ENCODE results near the gene ADARB1. TPM values are rescaled to one million over a fixed set of nuclear protein-coding genes. Genes with fewer than 3 reads are reported as not detected.

Gene ADARB1
- total RNA-seq, 1 donor from 2014 or later = 15.1 TPM

DNA sequence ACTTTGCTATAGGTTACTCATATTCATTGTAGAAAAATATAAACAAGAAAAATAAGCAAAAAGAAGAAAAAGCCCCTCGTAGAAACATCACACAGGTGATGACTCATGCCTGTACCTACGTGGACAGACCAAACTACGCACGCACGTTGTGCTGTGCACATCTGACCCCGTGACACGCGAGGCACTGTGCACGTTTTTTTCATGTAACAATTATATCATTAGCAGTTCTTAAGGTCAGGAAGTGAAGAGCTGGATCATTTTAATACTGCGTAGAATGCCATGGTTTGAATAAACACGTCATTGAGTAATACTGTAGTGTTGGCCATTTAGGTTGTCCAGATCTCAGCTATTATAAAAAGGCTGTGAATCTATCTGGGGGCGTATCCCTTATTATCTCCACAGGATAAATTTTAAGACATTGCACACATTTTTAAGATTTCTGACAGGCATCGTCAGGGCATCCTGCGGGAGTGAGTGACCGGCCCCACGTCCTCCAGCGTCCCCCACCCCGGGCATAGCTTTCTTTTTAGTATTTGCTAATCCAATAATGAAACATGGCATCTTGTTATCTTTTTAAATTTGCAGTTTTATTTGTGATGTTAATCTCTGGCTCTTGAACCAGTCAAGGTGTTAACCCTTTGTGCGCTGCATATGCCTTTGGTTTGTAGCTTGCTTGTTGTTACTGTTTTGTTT lies 23.4 kb upstream of the ADARB1 start:
- no peak for ATAC-seq

GRCh38 chr21:45051580-45052434 lies 22.6 kb upstream of the ADARB1 start:
- no peak for DNase-seq (ENCODE audit: missing footprints)
- ATAC-seq = no peak
- intact Hi-C loops (cut with DNase I) = no loop called here

More for the DNA sequence above, 23.4 kb upstream of the ADARB1 start:
- intact Hi-C loops (cut with DNase I) = no loop called here
- no peak for DNase-seq (ENCODE audit: missing footprints)

DNA sequence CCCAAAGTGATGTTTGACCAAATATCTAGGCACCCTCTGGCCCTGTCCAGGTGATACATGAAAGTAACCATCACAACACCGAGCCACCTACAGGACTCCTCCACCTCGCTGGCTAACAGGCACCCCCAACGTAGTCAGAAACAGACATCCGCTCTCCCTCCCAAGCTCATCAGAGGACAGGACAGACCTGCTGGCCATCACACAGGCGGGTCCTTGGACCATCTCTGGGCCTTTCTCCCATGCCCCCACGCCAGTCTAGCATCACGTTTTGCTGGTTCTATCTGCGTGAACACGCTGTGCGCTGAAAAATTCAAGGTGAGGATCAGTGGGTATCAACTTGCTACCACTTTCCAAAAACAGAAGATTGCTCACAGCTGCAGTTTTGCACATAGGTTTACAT lies 21.4 kb upstream of the ADARB1 start:
- intact Hi-C loops (cut with DNase I) = no loop called here
- no peak for DNase-seq (ENCODE audit: missing footprints)
- no peak for ATAC-seq

DNA sequence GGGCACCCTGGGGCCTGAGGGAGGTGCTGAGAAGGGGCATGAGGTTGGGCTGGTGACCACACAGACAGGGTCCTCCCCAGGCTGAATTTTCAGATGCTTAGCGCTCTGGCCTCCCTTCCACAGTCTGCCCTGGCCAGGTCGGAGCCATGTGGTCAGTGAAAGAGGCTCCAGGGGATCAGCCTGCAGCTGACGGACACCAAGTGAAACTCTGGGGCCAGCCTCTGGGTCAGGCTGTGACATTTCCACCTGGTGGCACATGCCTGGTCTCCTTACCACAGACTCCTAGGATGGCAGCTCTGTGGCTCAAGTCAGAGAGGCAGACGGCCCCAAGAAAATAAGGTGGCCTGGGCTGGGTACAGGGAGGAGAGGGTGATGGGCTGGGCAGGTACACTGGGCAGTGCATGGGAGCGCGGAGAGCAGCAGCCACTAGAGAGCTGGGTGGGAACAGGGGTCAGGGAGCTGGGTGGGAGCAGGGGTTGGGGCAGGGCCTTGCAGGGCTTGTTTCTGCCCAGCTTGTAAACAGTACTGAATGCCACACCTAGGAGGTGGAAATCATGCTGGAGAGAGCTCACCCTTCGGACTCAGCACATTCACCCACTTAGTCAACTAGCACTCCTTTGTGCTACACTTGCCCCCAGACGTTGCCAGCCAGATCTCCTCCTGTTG lies 20.7 kb upstream of the ADARB1 start:
- ATAC-seq = no peak
- intact Hi-C loops (cut with DNase I) = no loop called here
- no peak for DNase-seq (ENCODE audit: missing footprints)

DNA sequence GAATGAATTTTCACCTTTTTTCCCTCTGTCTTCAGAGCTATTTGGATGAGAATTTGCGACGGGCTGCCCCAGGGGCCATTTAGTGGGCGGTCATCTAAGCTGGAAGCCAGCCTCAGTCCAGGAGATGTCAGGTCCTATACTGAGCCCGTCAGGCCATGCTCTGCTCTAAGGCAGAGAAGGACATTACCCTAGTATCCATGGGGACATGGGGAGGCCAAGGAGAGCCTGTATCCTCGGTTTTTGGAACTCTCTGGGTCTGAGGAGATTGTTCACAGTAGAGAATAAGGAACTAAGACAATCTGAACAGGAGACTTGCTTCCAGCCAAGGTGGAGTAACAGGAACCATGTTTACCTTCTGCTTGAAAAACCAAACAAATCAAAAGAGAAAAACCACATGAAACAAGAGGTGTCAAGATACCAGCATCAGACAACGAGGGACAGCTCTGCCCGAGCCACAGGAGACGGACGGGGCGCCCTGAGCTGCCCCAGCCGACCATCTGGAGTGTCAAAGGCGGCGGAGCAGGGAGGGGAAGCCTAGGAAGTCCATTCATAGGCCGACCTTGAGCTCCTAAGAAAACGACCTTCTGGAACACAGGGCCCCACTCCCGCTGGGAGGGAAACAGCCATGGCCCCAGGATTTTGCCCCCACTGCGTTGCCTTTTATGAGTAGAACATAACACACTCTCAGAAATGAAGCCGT lies 20.0 kb upstream of the ADARB1 start:
- ATAC-seq (no peak), DNase-seq (ENCODE audit: missing footprints) (no peak)
- intact Hi-C loops (cut with DNase I) = no loop called here

DNA sequence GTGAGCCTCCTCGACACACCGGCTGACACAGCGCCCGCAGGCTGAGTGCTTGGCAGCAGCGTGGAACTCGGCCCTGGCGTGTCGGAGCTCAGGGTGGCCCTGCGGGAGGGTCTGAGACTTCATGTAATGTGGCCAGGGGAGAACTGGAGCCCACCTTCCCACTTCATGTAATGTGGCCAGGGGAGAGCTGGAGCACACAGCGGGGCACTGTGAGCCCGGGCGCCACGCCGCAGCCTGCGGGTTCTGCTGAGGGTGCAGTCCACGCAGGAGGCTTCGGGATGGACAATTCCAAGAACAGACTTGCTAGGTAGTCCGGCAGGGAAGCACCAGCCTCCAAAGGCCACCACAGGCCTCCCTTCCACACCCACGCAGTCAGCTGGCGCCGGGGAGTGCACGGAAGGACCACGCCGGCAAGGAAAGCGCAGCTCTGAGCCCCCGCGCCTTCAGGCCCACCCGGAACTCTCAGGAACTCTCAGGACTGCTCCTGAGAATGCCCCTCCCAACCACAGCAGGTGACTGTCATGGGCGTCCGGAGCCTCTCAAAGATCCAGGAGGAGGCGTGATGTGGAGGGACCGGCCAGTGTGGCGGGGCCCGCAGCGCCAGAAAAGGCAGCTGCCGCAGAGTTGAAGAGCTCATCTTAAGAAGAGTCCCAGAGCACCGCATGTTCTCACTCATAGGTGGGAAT lies 19.3 kb upstream of the ADARB1 start:
- ATAC-seq = peak; percentile 35
- intact Hi-C loops (cut with DNase I) = no loop called here
- DNase-seq (ENCODE audit: missing footprints) = no peak

- ATAC-seq = no peak
- intact Hi-C loops (cut with DNase I) = no loop called here
- no peak for DNase-seq (ENCODE audit: missing footprints)
Measured at GRCh38 chr21:45055861-45056260, 18.5 kb upstream of the ADARB1 start.

GRCh38 chr21:45056296-45056904 lies 18.0 kb upstream of the ADARB1 start:
- no peak for ATAC-seq
- no peak for DNase-seq (ENCODE audit: missing footprints)
- intact Hi-C loops (cut with DNase I) = no loop called here

DNA sequence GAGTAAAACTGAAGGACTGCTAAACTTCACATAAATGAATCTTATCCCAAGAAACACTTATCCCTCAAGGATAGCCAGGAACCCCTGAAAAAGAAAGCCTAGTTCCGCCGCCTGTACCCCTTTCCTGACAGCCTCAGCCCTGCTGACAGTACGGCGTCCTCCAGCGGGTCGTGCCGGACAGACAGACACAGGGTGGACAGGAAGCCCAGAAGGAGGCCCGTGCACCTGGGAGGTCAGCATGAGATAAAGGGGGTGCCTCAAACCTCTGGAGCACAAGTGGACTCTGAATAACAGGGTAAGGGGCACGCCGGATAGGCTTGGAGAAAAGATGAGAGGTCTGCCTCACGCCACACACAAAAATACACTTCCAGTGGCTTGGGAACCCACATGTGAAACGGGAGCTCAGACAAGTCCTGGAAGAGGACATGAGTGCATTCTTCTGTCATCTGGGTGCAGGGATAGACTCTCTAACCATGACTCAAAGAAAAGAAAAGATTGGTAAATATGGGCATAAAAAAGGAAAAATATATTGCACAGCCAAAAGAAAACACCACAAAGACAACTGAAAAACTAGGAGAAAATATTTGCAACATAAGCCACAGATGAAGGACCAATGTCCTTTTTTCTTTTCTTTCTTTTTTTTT lies 17.3 kb upstream of the ADARB1 start:
- intact Hi-C loops (cut with DNase I) = no loop called here
- ATAC-seq = no peak
- no peak for DNase-seq (ENCODE audit: missing footprints)

- DNase-seq (ENCODE audit: missing footprints) (no peak), ATAC-seq (no peak)
- intact Hi-C loops (cut with DNase I) = no loop called here
Measured at GRCh38 chr21:45057886-45058285, 16.5 kb upstream of the ADARB1 start.

DNA sequence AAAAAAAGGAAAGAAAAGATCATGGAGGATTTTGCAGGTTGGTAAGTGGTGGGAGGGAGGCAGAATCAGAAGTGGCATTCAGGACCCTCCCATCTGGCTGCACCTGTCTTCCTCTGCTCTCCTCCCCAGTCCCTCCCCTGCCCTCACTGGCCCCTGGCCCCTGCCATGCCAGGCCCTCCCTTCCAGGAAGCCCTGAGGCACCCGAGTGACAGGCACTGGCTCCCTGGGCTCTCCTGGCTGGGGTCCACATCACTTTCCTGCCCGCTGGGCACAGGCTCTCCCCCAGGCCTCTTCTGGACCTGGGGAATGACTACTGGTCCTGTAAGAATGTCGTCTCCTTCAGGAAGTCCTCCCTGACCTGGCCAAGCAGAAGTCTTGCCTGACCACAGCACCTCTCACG lies 15.3 kb upstream of the ADARB1 start:
- DNase-seq (ENCODE audit: missing footprints) (no peak), ATAC-seq (no peak)
- intact Hi-C loops (cut with DNase I) = no loop called here

- DNase-seq (ENCODE audit: missing footprints) (no peak), ATAC-seq (no peak)
- intact Hi-C loops (cut with DNase I) = no loop called here
Measured at GRCh38 chr21:45060089-45060488, 14.3 kb upstream of the ADARB1 start.

DNA sequence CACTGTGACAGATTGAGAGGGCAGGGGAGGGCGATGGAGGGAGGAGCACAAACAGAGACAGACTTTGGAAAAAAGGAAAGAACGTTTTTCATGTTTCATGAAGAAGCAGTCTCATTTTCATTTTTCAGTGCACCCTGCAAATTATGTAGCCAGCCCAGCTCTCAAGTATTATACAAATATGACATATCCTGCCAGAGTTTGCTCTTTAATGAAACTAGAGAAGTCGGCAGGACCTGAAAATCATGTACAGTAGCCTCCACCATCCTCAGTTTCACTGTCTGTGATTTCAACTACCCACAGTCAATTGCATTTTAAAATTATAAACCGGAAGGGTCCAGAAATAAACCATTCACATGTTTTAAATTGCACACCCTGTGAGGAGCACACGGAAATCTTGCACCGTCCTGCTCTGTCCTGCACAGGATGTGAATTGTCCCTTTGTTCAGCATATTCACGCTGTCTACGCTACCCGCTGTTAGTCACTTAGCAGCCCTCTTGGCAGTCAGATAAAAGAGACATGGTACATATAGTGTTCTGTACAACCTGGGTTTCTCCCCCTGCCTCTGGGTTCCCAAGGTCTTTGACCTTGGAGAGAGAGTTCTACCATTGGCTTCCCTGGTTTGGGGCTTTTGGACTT lies 13.6 kb upstream of the ADARB1 start:
- DNase-seq (ENCODE audit: missing footprints) (no peak), ATAC-seq (no peak)
- intact Hi-C loops (cut with DNase I) = no loop called here

- ATAC-seq (no peak), DNase-seq (ENCODE audit: missing footprints) (no peak)
- intact Hi-C loops (cut with DNase I) = no loop called here
Measured at GRCh38 chr21:45064091-45064490, 10.3 kb upstream of the ADARB1 start.

DNA sequence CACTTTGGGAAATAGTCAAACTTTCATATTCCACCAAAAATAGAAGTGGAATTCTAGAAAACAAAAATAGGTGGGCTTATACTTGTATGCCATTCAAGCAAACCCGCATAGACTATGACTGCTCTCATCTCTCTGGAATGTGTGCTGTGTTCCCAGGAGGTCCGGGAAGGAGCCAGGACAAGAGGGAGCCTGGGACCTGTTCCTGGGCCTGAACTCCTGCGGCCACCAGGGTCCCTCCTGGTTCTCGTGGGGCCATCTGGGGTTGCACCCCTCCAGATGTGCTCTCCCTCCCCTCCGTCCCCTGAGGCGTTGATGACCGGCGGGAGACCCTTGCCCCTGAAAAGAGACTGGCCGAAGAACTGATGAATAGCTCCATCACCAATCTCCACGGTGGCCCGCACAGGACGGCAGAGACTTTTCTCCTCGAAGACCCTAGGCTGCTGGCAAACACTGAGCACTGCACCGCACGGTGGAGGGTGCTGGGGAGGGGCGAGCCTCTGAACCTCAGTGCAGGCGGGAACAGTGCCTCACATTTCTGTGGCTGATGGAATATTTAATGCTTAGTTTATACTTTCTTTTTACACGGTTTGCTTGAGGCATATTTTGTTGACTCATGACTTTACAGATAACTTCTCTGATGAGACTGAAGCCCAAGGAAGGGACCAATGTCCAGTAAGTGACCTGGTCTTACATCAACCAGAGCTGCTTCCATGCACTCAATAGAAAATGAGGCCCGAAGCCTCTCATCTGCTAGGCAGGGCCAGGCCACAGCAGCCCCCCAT lies 9.6 kb upstream of the ADARB1 start:
- DNase-seq (ENCODE audit: missing footprints) (no peak), ATAC-seq (no peak)
- intact Hi-C loops (cut with DNase I) = no loop called here

GRCh38 chr21:45067462-45068285 lies 6.7 kb upstream of the ADARB1 start:
- intact Hi-C loops (cut with DNase I) = no loop called here
- ATAC-seq (no peak), DNase-seq (ENCODE audit: missing footprints) (no peak)
